Endothelial cell of umbilical vein (primary cell): ENCODE data around the gene CLK4. TPM values are rescaled to one million over a fixed set of nuclear protein-coding genes. Genes with fewer than 3 reads are reported as not detected.
A peak's percentile ranks its signal among the peaks of the same experiment; 100 is the strongest.

Source experiments
- BruUV-seq: library from RNA; stranded (reverse); fragments of 400-500 nt; replicated peaks from 2 replicates; lab custom pipeline; 2021; lab: Mats Ljungman, UMichigan
- CTCF ChIA-PET: fragments of 300-600, 350-600 bp; sonication (Branson Sonifier 250); formaldehyde crosslinking; loops from one replicate; lab custom pipeline; 2021; ENCODE audit warnings: antibody characterized with exemption, inconsistent platforms; lab: Charles Lee
- POLR2A ChIA-PET: fragments of 300-600, 350-600 bp; sonication (Branson Sonifier 250); formaldehyde crosslinking; loops from one replicate; lab custom pipeline; 2021; ENCODE audit warnings: antibody characterized with exemption, inconsistent platforms; lab: Charles Lee
- DNase-seq: peaks from one replicate; pipeline ENCODE4 v3.0.0-alpha.2; 2011; ENCODE audit warnings: low read depth, low spot score
- FAIRE-seq: peaks from 2 replicates; lab custom pipeline; 2011; peaks lifted over from hg19 to GRCh38; lab: Jason Lieb, UNC
- H2AFZ ChIP-seq: 2 replicates; pipeline ENCODE4 v1.6.0; 2012; ENCODE audit warnings: low read depth, low read length, control low read depth, inconsistent platforms
- H3K27ac ChIP-seq: 2 replicates; pipeline ENCODE4 v1.5.1; 2011; ENCODE audit warnings: low read depth, mild to moderate bottlenecking, control low read depth, low read length, moderate library complexity; ENCODE audit not compliant: insufficient read depth
- H3K27me3 ChIP-seq, 2 experiments: 2 replicates each; pipeline versions ENCODE4 v1.6.0 to v1.6.1; 2011; ENCODE audit warnings: low read length in 2 of 2, mixed read lengths in 1 of 2; ENCODE audit not compliant: control insufficient read depth in 2 of 2, insufficient read depth in 2 of 2
- H3K36me3 ChIP-seq, 2 experiments: 2 replicates in 1 of 2; 3 replicates in 1 of 2; pipeline ENCODE4 v1.5.1; 2011; ENCODE audit warnings: low read length in 2 of 2, mild to moderate bottlenecking in 1 of 2, moderate library complexity in 1 of 2; ENCODE audit not compliant: control insufficient read depth in 2 of 2, insufficient read depth in 2 of 2; ENCODE audit errors: extremely low read depth in 1 of 2
- H3K4me1 ChIP-seq: 3 replicates; pipeline ENCODE4 v1.5.1; 2011; ENCODE audit warnings: mild to moderate bottlenecking, low read length; ENCODE audit not compliant: control insufficient read depth, insufficient read depth; ENCODE audit errors: extremely low read depth
- H3K4me2 ChIP-seq: 2 replicates; pipeline ENCODE4 v1.6.1; 2011; ENCODE audit warnings: low read length, control low read depth, mixed read lengths; ENCODE audit not compliant: insufficient read depth
- H3K4me3 ChIP-seq, 3 experiments: fragments of 200-600 bp in 1 of 3; sonication (generic), shearing (Covaris generic) in 1 of 3; replicated peaks in 1 of 3; 2 replicates each; pipeline ENCODE4 v1.5.1; 2011 to 2016; ENCODE audit warnings: control low read depth in 3 of 3, low read length in 3 of 3, mild to moderate bottlenecking in 2 of 3, inconsistent platforms in 1 of 3, low read depth in 1 of 3, moderate library complexity in 1 of 3; ENCODE audit not compliant: insufficient read depth in 1 of 3
- H3K79me2 ChIP-seq: 2 replicates; pipeline ENCODE4 v1.6.0; 2012; ENCODE audit warnings: low read length, inconsistent platforms; ENCODE audit not compliant: control insufficient read depth, insufficient read depth
- H3K9ac ChIP-seq: replicated peaks from 2 replicates; pipeline ENCODE3; 2011; ENCODE audit warnings: low read length, control low read depth; ENCODE audit not compliant: insufficient read depth; ENCODE audit errors: extremely low read depth
- H3K9me1 ChIP-seq: replicated peaks from 3 replicates; pipeline ENCODE4 v1.6.0; 2011; ENCODE audit warnings: mild to moderate bottlenecking, low read length; ENCODE audit not compliant: control insufficient read depth, insufficient read depth; ENCODE audit errors: extremely low read depth
- H3K9me3 ChIP-seq: replicated peaks from 2 replicates; pipeline ENCODE4 v1.5.1; 2012; ENCODE audit warnings: low read length, inconsistent platforms; ENCODE audit not compliant: control insufficient read depth, insufficient read depth
- H4K20me1 ChIP-seq: replicated peaks from 2 replicates; pipeline ENCODE3; 2011; ENCODE audit warnings: mild to moderate bottlenecking, low read length; ENCODE audit not compliant: control insufficient read depth, insufficient read depth; ENCODE audit errors: extremely low read depth
- CTCF ChIP-seq, 2 donors: IDR thresholded peaks; 1 replicate in 1 of 2; 2 replicates in 1 of 2; pipeline ENCODE4 v1.5.1; 2011; ENCODE audit warnings: low read length in 2 of 2, mild to moderate bottlenecking in 2 of 2, moderate library complexity in 2 of 2, control low read depth in 1 of 2, inconsistent platforms in 1 of 2, low read depth in 1 of 2; ENCODE audit not compliant: insufficient read depth in 1 of 2; ENCODE audit errors: extremely low read depth in 1 of 2
- FOS ChIP-seq: IDR thresholded peaks from 2 replicates; pipeline ENCODE4 v1.6.1; 2011; ENCODE audit warnings: mild to moderate bottlenecking, low read length, moderate library complexity, borderline replicate concordance; ENCODE audit not compliant: insufficient read depth
- JUN ChIP-seq: IDR thresholded peaks from 2 replicates; pipeline ENCODE4 v1.6.1; 2011; ENCODE audit warnings: borderline replicate concordance, low read depth; ENCODE audit not compliant: insufficient read length, insufficient read depth
- dilution Hi-C: fragments of 300-500 bp; cut with MboI; formaldehyde crosslinking; loops from one replicate; pipeline ENCODE4 v1.15.0; 2019; ENCODE audit warnings: low sequenced_read_pairs; ENCODE audit not compliant: extremely low pct_ligation_motif_present
- intact Hi-C: fragments of 100-400 bp; cut with micrococcal nuclease; formaldehyde crosslinking; loops from one replicate; pipeline ENCODE4 v1.10.0; 2022
- polyA plus RNA-seq, 4 experiments: library from polyadenylated mRNA; depleted of rRNA in 3 of 4; stranded (reverse) in 3 of 4; unstranded in 1 of 4; fragments of >200 nt; gene quantifications; 2 replicates each; pipeline versions ENCODE4 v1.2.1 to v1.2.3, GENCODE V29; 2011 to 2012; ENCODE audit warnings: missing spikeins in 1 of 4
- total RNA-seq: library from RNA; stranded (reverse); gene quantifications from 2 replicates; pipeline ENCODE4 v1.2.3, GENCODE V29; 2021

The CLK4 gene
- total and polyA plus RNA-seq, 2 donors (not counting 3 experiments of a cell fraction or from before 2014, with no cell fraction given), result 7.0 to 19.2 TPM

- DNase-seq (no peak), FAIRE-seq (peak; percentile 24)
- intact Hi-C loops (loop anchor here (1.0 to 5.0 kb wide), 5 partner anchors 130 to 901 kb away; no protein-coding TSS in a partner anchor), dilution Hi-C loops (no loop called here)
- Histone ChIP-seq H3K36me3 (no peaks in the 10 kb centered on the region), H3K4me2 (no peak overlapping the region), H3K9me1 (no peaks in the 10 kb centered on the region), H2AFZ (no peak overlapping the region), H3K9ac (no peak overlapping the region), H4K20me1 (no peaks in the 10 kb centered on the region), H3K27ac (no peak overlapping the region), H3K79me2 (no peaks in the 10 kb centered on the region), H3K4me3 (no peak overlapping the region), H3K4me1 (peaks cover 6% of the 10 kb centered on the region), H3K27me3 (peaks cover 39 to 58% of the 10 kb centered on the region in 2 experiments), H3K9me3 (no peaks in the 10 kb centered on the region)
- no TSS peak for BruUV-seq
- ChIA-PET POLR2A (no interaction called here), CTCF (interaction anchor here (0.7 to 1.0 kb wide), 2 partner anchors 312 to 359 kb away, joined by 3 read pairs; no protein-coding TSS in a partner anchor)
- TF ChIP-seq FOS (no peak), CTCF (IDR thresholded peaks at IDR 0.05; ENCODE audit: extremely low read depth in 1 of 2, insufficient read depth in 1 of 2, low read depth in 1 of 2, low read length in 2 of 2) (no peak), JUN (no peak)
Observed at GRCh38 chr5:178590924-178591423, 35.9 kb downstream of the CLK4 start.
